Skeletal muscle cell (primary cell): ENCODE data around the gene MYO16.
"Not testable (repeated sequence)": the region's sequence is repeated elsewhere in the genome, so short reads cannot be mapped to it uniquely, and the experiment has no call there.

ENCODE experiments used
- DNase-seq: peaks from one replicate; pipeline ENCODE4 v3.0.0-alpha.2; 2010; ENCODE audit warnings: low read depth
- H3K4me3 ChIP-seq: 2 replicates; pipeline ENCODE4 v1.5.1; 2011; ENCODE audit warnings: low read depth, mild to moderate bottlenecking, control low read depth, low read length, moderate library complexity

Gene MYO16

DNA sequence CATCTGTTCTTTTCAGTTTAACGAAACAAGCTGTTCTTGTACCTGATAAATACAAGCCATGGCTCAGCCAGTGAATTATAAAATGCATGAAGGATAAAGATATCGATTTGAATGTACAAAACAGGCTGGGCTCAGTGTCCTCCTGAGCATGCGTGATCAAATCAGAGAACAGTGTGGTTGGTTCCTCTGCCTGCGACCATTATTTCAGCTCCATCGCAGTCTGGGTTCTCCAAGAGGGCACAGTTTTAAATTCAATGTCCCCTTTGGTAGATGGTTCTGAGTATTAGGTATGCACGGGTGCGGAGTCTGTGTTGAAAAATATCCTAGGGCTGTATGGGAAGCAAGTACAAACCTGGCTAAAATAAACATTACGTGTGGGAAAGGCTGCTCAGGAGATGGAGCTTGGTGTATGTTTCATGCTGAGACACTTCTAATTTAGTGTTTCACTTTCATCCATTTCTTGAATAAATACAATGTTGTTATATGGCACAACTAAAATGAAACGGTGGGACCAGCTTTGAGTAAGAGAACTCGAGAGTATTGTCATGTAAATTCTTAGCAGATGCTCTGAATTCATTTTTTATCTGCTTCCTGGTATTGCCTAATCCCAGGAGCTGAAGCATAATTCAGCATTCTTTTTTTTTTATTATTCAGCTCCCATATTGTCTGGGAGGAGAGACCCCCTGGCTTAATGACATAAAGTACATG lies 458.7 kb downstream of the MYO16 start:
- no peak for DNase-seq
- no peak overlapping the region for H3K4me3 ChIP-seq

DNA sequence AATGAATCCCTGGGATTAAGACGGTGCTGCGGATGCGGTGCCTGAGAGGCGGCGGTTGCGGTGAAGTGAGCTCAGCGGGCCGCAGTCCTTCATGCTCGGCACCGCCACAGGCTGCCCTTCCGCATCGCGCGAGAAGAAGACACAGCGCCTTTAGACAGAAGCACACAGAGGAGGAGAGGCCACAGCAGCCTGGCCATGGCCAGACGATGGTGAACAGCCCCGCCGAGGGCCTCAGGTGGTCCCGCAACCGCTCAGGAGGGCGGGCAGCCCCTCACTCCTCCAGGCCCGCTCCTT lies 459.2 kb downstream of the MYO16 start:
- H3K4me3 ChIP-seq: no peak overlapping the region

DNA sequence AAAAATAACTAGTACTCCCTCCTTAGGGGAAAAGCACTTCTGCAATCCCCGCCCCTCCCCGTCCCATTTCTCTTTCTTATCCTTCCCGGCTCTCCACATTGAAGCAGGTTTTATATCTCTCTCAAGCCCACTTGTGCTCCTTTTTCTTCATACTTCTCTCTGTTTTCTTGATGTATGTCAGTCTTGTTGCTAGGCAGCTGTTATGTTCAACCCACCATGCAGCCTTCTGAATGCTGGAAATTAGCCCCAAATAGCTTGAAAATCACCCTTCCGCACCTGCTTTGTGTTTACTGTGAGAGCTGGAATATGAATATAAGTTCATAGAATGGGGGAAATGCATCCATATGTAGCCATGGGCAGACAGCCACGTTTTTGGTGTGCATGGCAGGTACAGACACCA lies 461.4 kb downstream of the MYO16 start:
- H3K4me3 ChIP-seq: no peak overlapping the region
- DNase-seq: no peak

More for the DNA sequence above, 459.2 kb downstream of the MYO16 start:
- no peak for DNase-seq

DNA sequence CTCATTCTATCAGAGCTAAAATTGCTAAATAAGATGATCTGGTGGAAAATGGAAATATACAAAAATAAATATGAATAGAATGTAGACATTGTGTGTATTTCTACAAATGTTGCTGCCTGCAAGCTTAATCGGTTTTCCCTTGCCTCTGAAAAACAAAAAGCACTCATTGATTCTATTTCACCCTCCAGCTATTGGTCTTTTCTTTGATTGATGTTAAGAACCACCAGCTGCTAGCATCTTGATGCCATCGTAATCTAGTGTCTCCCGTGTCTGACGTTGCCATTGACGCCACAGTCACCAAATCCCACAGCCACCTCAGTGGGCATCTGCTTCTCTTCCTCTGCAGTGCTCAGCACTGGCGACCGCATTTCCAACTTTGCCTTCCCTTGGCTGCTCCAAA lies 461.8 kb downstream of the MYO16 start:
- H3K4me3 ChIP-seq: no peak overlapping the region
- DNase-seq: no peak

DNA sequence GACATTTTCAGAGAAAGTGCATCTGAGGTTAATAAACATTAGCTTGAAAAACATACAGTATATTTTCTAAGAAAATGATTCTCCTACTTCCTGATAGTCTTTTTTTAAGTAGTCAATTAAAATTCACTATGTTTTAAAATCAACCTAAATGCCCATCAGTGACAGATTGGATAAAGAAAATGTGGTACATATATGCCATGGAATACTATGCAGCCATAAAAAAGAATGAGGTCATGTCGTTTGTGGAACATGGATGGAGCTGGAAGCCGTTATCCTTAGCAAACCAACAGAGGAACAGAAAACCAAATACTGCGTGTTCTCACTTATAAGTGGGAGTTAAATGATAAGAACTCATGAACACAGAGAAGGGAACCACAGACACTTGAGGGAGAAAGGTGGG lies 462.8 kb downstream of the MYO16 start:
- not testable (repeated sequence) for DNase-seq, H3K4me3 ChIP-seq

DNA sequence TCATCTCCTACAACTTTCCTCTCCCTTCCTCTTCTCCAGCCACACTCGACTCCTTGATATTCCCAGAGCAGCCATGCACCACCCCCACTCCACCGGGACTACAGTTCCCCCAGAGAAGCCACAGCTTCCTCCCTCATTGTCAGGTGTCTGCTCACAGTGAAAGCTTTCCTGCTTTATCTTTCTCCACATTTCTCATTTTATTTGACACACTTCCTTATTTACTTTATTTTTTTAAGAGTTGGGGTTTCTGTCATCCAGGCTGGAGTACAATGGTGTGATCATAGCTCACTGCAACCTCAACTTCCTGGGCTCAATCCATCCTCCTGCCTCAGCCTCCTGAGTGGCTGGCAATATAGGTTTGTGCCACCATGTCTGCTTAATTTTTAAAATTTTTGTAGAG lies 464.6 kb downstream of the MYO16 start:
- DNase-seq: no peak
- H3K4me3 ChIP-seq: no peak overlapping the region

DNA sequence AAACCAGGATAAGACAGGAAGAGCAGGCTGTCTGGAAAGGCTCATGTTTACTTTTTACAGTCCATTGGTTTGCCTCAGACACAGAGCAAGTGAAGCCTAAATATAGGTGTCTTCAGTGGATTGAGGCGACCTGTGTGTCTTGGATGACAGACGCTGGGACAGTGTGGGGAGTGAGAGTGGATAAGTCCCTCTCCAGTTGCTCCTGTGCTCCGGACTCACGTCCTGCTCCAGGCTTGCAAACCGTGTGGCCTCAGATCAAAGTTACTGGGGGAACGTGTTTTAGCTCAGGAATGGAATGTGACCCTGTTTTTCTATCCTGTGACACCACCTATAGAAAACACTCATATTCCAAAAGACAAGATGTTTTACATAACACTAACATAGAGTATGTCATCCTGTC lies 465.7 kb downstream of the MYO16 start:
- no peak overlapping the region for H3K4me3 ChIP-seq
- DNase-seq: no peak

DNA sequence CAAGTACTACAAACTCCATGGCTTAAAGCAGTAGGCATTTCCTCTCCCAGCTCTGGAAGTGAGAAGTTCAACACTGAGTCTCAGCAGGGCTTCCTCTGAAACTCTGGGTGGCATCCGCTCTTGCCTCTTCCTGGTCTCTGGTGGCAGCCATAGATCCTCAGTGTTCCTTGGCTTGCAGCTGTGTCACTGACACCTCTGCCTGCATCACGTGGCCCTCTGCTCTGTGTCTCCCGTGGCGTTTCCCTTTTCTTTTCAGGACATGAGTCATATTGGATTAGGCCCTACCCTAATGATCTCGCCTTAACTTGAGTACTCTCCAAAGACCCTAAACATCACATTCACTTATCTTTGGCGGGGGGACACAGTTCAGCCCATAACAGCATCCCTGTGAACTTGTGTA lies 466.7 kb downstream of the MYO16 start:
- no peak overlapping the region for H3K4me3 ChIP-seq
- no peak for DNase-seq

DNA sequence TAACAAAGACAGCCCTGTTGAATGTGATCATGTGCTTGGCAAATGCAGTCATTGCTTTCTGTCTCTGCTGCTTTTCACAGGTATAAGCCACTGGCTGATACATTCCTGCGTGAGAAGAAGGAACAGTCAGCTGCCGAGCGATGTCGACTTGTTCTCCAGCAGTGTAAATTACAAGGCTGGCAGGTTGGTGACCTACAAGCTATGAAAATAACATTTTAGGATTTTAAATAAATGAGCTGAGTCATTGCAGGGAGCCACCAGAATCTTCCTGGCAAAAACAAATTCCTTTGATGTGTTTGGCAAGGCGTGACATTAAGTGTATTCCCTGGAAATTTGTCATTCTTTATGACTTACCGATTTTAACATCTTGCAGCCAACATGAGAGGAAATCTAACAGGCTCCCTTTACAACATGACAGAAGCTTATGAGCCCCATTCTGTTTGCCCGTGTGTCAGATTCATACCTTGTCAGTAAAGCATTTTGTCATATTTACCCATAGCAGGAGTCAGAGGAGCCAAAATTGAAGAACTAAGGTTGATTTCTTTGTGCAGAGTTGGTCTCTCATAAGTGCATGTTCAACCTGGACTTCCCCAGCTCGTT lies 471.4 kb downstream of the MYO16 start:
- no peak overlapping the region for H3K4me3 ChIP-seq
- DNase-seq: no peak

DNA sequence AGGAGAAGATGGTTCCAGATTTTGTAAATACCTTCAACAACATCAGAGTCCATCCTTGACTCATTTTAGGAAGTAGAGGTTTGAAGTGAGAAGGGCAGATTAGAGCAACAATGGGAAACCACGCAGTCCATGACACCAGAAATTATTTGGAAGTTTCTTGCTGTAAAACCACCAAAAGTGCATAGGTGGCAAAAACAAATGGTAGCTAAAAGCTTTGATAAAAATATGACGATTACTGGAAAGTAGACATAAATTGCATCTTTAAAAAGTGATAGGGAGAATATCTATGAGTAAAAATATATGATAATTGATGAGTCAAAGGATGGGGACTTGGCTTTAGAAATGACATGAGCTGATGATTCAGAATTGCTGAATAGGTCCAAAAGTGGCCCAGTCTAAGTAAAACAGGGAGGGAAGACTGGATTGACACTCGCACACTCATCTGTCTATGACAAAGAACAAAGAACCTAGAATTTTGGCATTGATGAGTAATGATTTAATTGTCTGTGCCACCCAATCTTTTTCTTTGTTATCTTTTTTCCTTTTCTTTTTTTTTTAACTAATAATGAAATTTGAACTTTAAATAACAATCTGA lies 472.2 kb downstream of the MYO16 start:
- no peak for DNase-seq
- H3K4me3 ChIP-seq: no peak overlapping the region

DNA sequence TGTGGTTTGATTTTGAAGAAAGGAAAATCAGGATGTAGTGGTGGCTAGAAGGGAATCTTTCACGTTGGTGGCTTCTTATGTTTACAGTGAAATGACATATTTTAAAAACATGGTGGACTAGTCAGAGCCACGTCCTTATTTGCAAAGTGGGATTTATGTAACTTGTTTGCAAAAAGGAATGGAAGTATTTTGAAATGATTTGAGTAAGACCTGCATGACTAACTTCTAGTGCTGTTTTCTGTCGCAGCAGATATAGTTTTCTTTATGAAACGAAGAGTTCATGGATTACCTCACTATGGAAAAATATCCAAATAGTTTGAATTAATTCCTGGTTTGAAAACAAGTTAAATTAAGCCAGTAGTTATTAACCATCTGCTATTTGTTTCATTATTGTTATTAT lies 476.5 kb downstream of the MYO16 start:
- DNase-seq: no peak
- H3K4me3 ChIP-seq: no peak overlapping the region

DNA sequence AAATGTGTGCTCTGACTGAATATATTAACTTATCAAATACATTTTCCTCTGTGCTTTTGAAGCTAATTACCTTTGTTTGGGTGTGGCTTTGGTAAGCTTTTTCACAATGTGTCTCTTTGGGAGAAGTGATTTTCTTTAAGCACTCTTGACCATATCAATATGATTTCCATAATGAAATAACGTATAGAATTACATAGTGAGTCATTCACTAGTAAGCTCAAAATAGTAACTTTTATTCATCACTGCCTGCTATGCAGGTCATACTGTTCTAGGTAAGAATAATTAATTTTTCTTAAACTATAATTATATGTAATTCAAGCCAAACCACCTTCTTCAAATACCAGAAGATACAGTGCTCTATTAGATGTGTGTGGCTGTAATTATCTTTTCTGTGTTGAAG lies 480.7 kb downstream of the MYO16 start:
- no peak for DNase-seq

DNA sequence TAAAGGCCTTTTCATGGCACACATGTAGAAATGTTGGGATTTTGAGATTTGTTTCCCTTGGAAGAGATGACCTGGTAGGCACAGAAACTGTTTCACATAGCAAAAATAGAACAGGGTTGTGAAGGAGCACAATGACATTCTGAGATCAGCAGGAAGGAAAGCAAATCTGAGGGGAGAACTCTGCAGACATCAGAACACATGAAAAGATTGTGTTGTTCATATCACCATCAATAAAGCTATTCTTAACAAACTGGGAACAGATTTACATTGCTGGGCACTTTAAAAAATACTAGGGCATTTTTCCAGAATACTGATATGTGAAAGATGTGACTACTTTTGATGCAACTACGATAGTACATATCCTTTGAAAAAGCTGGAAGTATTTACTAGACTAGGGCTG lies 481.7 kb downstream of the MYO16 start:
- no peak overlapping the region for H3K4me3 ChIP-seq
- no peak for DNase-seq

More for the DNA sequence above, 480.7 kb downstream of the MYO16 start:
- H3K4me3 ChIP-seq: no peak overlapping the region

DNA sequence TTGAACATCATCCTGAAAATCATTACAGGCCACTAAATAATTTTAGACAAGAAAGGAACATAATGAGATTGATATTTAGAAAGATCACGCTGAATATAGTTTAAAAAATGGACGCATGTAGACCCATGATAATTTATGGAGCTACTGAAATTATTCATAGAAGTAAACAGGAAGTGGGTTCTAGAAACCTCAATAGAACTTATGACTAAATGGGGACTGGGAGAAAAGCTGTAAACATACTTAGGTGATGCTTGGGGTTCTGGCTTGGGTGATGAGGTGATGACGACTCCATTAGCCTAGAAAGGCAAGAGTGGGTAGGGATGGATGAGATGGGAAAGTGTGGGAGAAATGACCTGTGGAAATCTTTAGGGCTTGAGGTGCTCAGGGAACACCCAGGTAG lies 484.0 kb downstream of the MYO16 start:
- DNase-seq: no peak
- H3K4me3 ChIP-seq: no peak overlapping the region

DNA sequence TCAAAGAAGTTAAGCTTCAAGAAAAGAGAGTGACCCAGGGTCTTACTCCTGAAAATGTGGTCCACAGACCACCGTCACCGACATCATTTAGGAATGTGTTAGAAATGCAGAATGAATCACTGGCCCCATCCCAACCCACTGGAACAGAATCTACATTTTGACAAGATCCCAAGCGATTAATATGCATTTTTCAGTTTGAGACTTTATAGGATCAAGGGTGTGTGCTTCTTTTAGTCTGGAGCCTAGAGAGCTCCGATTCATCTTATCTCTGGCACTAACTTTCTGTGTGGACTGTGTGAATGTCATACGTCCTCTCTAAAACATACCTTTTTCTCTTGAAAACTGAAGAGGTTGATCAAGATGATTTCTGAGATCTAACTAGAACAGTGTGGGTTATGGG lies 484.8 kb downstream of the MYO16 start:
- DNase-seq: no peak

DNA sequence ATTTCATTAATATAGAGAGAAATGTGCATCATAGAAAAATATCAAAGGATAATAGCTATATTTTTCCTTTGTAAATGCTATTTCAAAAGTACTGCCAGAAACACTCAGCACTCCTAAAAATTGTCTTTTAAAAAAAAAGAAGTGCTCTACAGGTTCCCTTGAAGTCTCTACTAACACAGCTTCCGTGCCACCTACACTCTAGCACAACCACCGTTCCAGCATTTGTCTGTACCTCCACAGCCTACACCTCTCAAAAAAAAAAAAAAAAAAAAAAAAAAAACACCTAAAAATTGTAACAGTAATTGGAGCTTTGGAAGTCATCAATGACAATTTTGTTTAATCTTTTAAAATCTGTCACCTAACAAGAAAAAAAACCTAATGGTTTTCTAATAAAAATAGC lies 485.6 kb downstream of the MYO16 start:
- H3K4me3 ChIP-seq: no peak overlapping the region
- no peak for DNase-seq

More for the DNA sequence above, 484.8 kb downstream of the MYO16 start:
- H3K4me3 ChIP-seq: no peak overlapping the region

DNA sequence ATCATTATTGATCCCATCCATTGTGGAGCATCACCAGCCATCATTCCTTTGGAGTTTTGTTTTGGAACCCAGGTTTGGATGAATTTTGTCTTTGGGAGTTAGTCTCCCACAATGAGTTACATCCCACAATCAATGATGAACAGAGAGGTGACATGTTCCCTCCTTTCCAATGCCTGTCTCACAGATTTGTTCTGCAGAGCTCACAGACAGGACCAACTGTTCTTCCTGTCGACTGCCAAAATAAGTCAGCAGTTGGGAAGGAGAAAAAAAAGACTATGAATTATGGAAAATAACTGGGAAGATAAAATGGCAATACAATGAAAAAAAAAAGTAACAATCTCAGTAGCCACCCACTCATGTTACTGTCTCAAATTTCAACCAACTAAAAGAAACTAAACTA lies 489.1 kb downstream of the MYO16 start:
- no peak overlapping the region for H3K4me3 ChIP-seq
- no peak for DNase-seq

DNA sequence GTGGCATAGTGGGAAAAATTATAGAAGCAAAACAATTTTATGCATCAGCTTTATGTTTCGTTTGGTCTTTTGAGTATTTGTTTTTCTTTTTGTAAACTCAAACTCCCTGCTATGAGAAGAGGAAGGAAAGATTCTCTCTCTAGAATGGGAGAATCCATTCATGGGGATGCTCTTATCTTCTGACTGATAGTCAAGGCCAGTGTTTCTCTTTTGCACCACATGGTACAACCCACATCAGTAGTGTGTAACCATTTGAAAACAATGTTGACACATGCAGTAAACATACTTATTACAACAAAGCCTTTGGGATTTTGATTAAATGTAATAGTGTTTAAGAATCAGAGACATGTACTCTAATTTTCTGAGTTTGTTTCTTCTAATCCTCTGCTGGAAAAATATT lies 490.5 kb downstream of the MYO16 start:
- no peak for DNase-seq
- H3K4me3 ChIP-seq: no peak overlapping the region

DNA sequence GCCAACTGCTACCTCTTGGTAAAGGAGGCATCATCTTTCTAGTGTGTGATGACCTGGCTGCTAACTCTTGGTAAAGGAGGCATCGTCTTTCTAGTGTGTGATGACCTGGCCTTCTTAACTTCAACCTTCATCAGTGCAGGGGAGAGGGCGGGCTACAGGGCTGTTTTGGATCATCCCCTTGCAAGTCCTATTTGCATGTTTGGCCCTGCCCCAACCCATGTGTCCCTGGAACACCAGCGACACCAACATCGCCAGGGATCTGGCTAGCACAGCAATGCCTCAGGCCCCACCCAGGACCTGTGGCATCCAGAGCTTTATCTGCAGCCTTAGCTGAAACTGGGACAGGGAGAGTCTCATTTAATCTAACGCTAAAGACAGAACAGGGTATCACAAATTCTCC lies 492.4 kb downstream of the MYO16 start:
- no peak overlapping the region for H3K4me3 ChIP-seq

DNA sequence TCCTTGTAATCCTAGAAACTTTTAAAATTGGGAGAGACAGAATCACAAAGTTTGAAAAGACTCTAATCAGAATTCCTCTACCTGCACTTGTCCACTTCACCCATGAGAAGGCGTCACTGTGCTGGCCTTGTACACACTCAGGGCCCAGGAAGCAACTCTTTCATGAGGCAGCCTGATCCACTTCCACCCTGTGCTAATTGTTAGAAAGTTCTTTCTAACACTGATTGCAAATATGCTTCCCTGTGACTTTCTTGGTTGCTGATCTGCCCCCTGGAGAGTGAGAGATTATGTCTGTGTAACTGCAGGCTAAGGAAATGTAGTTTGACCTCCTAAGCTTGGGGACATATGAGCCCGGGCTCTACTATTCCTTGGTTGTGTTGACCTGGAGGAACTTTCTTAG lies 494.6 kb downstream of the MYO16 start:
- H3K4me3 ChIP-seq: no peak overlapping the region
- no peak for DNase-seq

More for the DNA sequence above, 492.4 kb downstream of the MYO16 start:
- no peak for DNase-seq

DNA sequence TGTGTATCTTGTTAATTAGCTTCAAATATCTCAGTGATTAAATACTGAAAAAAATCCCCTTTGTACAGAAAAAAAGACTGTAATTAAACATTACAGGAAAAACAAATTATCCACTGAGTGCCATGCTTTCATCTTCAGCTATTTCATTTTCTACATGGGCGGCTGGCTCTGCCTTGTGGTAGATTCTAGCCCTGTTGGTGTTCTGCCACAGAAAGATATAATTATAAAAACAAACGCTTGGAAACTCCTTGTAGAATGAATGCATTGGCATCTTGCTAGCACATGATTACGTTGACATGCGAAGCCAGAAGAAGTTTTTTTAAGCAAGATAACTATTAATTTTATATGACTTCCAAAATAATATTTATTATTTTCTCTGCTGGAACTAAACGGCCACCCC lies 496.8 kb downstream of the MYO16 start:
- no peak overlapping the region for H3K4me3 ChIP-seq

More for the DNA sequence above, 496.8 kb downstream of the MYO16 start:
- DNase-seq: no peak
